Activated CD8-positive, alpha-beta memory T cell treated with anti-CD3 and anti-CD28 coated beads for 36 hours (primary cell): ENCODE measurements around the gene NEU3. TPM values are rescaled to one million over a fixed set of nuclear protein-coding genes. Genes with fewer than 3 reads are reported as not detected.
"Not testable (repeated sequence)": the region's sequence is repeated elsewhere in the genome, so short reads cannot be mapped to it uniquely, and the experiment has no call there.

Source experiments
- CTCF ChIA-PET: fragments of 350-600 bp; sonication (Branson Sonifier 250); formaldehyde crosslinking; loops from one replicate; lab custom pipeline; 2021; ENCODE audit warnings: antibody characterized with exemption; lab: Charles Lee
- POLR2A ChIA-PET: fragments of 350-600 bp; sonication (Branson Sonifier 250); formaldehyde crosslinking; loops from one replicate; lab custom pipeline; 2021; ENCODE audit warnings: antibody characterized with exemption; lab: Charles Lee
- total RNA-seq, 2 experiments: library from RNA; stranded (reverse); gene quantifications; one replicate each; pipeline ENCODE4 v1.2.3, GENCODE V29; 2021

NEU3 gene
- total RNA-seq, 2 experiments from 2014 or later, result 15.6 to 15.7 TPM

- ChIA-PET CTCF (interaction anchor here (0.6 to 5.0 kb wide), 26 partner anchors 9 to 1245 kb away, joined by 3 to 46 read pairs (median 4); partner anchors contain the start of genes NEU3 and TPBGL), POLR2A (no interaction called here)
Observed at GRCh38 chr11:75022759-75023396, 34.1 kb downstream of the NEU3 start.

- CTCF ChIA-PET, result interaction anchor here (0.9 to 5.0 kb wide), 19 partner anchors 9 to 247 kb away, joined by 3 to 46 read pairs (median 4); partner anchors contain the start of gene TPBGL
- POLR2A ChIA-PET, result no interaction called here
Observed at GRCh38 chr11:75023446-75024067, 34.8 kb downstream of the NEU3 start.

GRCh38 chr11:75024068-75024449 lies 35.3 kb downstream of the NEU3 start:
- POLR2A ChIA-PET, result no interaction called here
- CTCF ChIA-PET, result interaction anchor here (0.9 to 5.0 kb wide), 8 partner anchors 8 to 247 kb away, joined by 3 to 46 read pairs (median 8); no protein-coding TSS in a partner anchor

DNA sequence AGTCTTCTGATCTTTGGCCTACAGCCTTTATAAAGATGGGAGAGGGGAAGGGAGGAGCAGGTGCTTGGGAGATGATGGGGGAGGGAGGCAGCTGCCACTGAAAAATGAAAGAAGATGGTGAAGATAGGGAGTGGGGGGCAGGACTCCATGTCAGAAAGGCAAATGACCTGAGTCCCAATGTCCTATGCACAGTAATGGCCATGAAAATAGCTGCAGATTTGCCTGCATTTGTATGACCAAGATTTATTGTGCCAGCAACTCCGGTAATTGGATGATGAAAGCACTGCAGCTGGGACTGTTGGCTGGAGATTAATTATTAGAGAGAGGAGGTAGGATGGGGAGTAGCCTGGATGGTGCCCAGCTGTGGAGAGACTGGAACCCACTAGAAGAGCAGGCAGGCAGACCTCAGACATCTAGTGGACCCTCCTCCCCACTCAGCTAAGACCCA lies 36.1 kb downstream of the NEU3 start:
- ChIA-PET POLR2A (no interaction called here), CTCF (interaction anchor here (0.8 to 5.0 kb wide), 6 partner anchors 95 to 298 kb away, joined by 3 to 46 read pairs (median 4); no protein-coding TSS in a partner anchor)

- POLR2A ChIA-PET, result no interaction called here
- CTCF ChIA-PET, result interaction anchor here (1.0 to 5.0 kb wide), 4 partner anchors 115 to 223 kb away, joined by 3 to 46 read pairs (median 6); no protein-coding TSS in a partner anchor
Observed at GRCh38 chr11:75025561-75025960, 36.8 kb downstream of the NEU3 start.

GRCh38 chr11:75028321-75028720 lies 39.6 kb downstream of the NEU3 start:
- ChIA-PET POLR2A (no interaction called here), CTCF (interaction anchor here (1.1 kb wide), 1 partner anchor 219 kb away, joined by 3 read pairs; no protein-coding TSS in a partner anchor)

GRCh38 chr11:75028724-75029123 lies 40.0 kb downstream of the NEU3 start:
- CTCF ChIA-PET, result interaction anchor here (1.1 kb wide), 1 partner anchor 219 kb away, joined by 3 read pairs; no protein-coding TSS in a partner anchor
- POLR2A ChIA-PET, result no interaction called here

- POLR2A ChIA-PET, result no interaction called here
- CTCF ChIA-PET, result interaction anchor here (2.7 to 3.3 kb wide), 2 partner anchors 100 to 175 kb away, joined by 8 to 10 read pairs; no protein-coding TSS in a partner anchor
Observed at GRCh38 chr11:75029836-75030631, 41.3 kb downstream of the NEU3 start.

- ChIA-PET POLR2A (no interaction called here), CTCF (interaction anchor here (0.7 to 3.3 kb wide), 4 partner anchors 8 to 217 kb away, joined by 3 to 15 read pairs (median 9); no protein-coding TSS in a partner anchor)
Observed at GRCh38 chr11:75031224-75031753, 42.6 kb downstream of the NEU3 start.

DNA sequence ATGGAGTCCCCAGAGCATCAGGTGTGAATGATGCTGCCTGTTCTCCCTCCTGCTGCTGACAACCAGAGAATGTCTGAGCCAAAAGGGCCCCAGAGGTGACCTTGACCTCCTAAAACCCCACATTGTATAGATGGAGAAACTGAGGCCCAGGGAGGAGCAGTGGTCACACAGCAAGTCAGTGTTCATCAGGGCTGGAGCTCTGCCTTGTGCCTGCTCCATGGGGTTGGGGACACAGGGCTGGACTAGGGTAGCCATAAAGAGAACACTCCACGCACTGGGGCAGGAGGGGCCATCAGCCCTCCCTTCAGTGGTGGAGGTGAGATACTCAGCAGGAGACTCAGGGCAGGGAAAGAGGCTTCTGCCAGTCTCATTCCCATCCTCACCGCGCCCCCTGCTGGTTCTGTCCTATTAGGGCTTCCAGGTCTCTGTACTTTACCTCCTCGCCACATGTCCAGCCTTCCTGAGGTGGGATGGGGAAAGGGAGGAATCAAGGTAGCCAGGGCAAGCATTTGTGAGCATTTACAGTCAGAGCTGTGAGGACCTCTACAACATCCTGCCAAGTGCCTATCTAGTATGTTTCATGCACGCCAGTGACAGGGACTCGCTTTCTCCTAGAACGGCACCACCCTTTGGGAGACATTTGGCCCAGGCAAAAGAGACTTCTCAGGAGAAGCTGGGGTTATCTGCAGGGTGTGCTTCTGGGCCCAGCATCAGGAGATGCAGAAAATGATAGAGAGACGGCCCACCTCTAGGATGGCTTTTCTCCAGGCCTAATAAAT lies 43.2 kb downstream of the NEU3 start:
- CTCF ChIA-PET, result interaction anchor here (0.6 to 3.3 kb wide), 8 partner anchors 9 to 308 kb away, joined by 3 to 15 read pairs (median 4); no protein-coding TSS in a partner anchor

DNA sequence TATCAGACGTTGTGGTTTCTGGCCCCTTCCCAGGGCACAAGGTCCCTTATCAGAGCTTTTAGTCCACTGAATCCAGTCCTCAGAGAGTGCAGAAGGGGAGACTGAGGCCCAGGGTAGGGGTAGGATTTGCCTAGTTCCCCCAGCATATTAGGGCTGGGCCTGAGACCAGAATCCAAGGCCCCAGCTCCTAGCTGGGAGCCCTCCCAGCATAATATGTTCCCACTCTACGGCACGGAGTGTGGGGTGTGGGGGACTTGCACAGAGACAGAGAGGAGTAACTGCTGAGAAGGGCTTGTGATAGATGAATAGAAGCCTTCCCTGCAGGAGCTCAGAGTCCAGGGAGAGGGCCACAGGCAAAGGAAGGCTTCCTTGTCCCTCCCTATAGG lies 43.8 kb downstream of the NEU3 start:
- ChIA-PET POLR2A (no interaction called here), CTCF (interaction anchor here (0.6 to 3.3 kb wide), 7 partner anchors 10 to 308 kb away, joined by 3 to 15 read pairs (median 4); no protein-coding TSS in a partner anchor)

More for the DNA sequence above, 43.2 kb downstream of the NEU3 start:
- POLR2A ChIA-PET, result no interaction called here

GRCh38 chr11:75033916-75034315 lies 45.2 kb downstream of the NEU3 start:
- POLR2A ChIA-PET, result no interaction called here
- CTCF ChIA-PET, result interaction anchor here (2.8 to 3.4 kb wide), 2 partner anchors 11 kb away, joined by 9 to 15 read pairs; no protein-coding TSS in a partner anchor

- ChIA-PET CTCF (interaction anchor here (0.6 to 3.4 kb wide), 4 partner anchors 12 to 360 kb away, joined by 3 to 9 read pairs (median 4); no protein-coding TSS in a partner anchor), POLR2A (no interaction called here)
Observed at GRCh38 chr11:75035256-75035655, 46.5 kb downstream of the NEU3 start.

DNA sequence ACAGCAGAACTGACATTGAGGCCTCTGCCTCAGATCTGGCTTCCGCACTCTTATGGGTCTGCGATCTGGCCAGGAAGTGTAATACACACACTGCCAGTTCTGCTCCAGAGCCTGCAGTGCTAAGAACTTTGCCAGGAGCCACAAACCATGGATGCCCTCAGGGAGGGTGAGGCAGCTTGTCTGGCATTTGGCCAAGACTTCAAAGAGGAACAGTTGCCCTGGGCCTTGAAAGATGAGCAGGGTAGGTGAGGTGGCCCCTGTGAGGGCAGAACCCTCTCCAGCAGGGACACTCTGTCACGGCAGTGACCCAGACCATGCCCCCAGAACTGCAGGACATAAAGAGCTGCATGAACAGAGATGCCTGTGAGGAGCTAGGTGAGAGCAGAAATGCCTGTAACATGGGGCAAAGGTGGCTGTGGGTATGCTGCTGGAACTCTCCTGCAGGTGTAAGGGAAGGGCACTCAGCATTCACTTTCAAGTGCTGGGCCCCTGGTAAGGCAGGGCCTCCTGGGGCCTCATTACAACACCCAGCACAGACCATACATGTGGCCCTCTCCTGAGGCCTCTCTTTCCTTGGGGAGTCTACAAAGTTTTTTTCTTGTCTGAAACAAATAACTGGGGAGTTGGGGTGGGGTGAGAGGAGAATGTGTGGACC lies 47.3 kb downstream of the NEU3 start:
- POLR2A ChIA-PET, result no interaction called here
- CTCF ChIA-PET, result interaction anchor here (1.2 to 3.4 kb wide), 2 partner anchors 13 to 213 kb away, joined by 4 to 9 read pairs; no protein-coding TSS in a partner anchor

GRCh38 chr11:75040167-75040770 lies 51.5 kb downstream of the NEU3 start:
- ChIA-PET POLR2A (no interaction called here), CTCF (no interaction called here)

- ChIA-PET CTCF (no interaction called here), POLR2A (no interaction called here)
Observed at GRCh38 chr11:75041263-75041662, 52.5 kb downstream of the NEU3 start.

GRCh38 chr11:75041821-75042220 lies 53.1 kb downstream of the NEU3 start:
- POLR2A ChIA-PET, CTCF ChIA-PET: not testable (repeated sequence)
